Measurements from ENCODE around the gene MAP2K3.
"Not testable (repeated sequence)": the region's sequence is repeated elsewhere in the genome, so short reads cannot be mapped to it uniquely, and the experiment has no call there.

Gene MAP2K3

GRCh38 chr17:21296097-21297025 lies 11.8 kb downstream of the MAP2K3 start:
- DNase-seq (ENCODE audit: low read depth in 2 of 2) = no peak

- DNase-seq (ENCODE audit: low read depth in 2 of 2) = no peak
These were observed 12.6 kb downstream of the MAP2K3 start for GRCh38 chr17:21297026-21297520.

- no peak for DNase-seq (ENCODE audit: low read depth in 2 of 2)
These were observed 13.1 kb downstream of the MAP2K3 start for GRCh38 chr17:21297597-21297996.

- no peak for DNase-seq (ENCODE audit: low read depth in 2 of 2)
These were observed 13.8 kb downstream of the MAP2K3 start for GRCh38 chr17:21298056-21298982.

- DNase-seq (ENCODE audit: low read depth in 2 of 2) = no peak
These were observed 14.5 kb downstream of the MAP2K3 start for GRCh38 chr17:21298983-21299519.

GRCh38 chr17:21299981-21300600 lies 15.6 kb downstream of the MAP2K3 start:
- DNase-seq (ENCODE audit: low read depth in 2 of 2) = no peak

- DNase-seq (ENCODE audit: low read depth in 2 of 2) = no peak
These were observed 16.4 kb downstream of the MAP2K3 start for GRCh38 chr17:21300601-21301571.

GRCh38 chr17:21301593-21302550 lies 17.4 kb downstream of the MAP2K3 start:
- no peak for DNase-seq (ENCODE audit: low read depth in 2 of 2)

- DNase-seq (ENCODE audit: low read depth in 2 of 2) = no peak
These were observed 18.4 kb downstream of the MAP2K3 start for GRCh38 chr17:21302711-21303425.

- DNase-seq (ENCODE audit: low read depth in 2 of 2) = no peak
These were observed 19.0 kb downstream of the MAP2K3 start for GRCh38 chr17:21303441-21304065.

- no peak for DNase-seq (ENCODE audit: low read depth in 2 of 2)
These were observed 19.6 kb downstream of the MAP2K3 start for GRCh38 chr17:21304091-21304490.

- DNase-seq (ENCODE audit: low read depth in 2 of 2) = not testable (repeated sequence)
These were observed 20.1 kb downstream of the MAP2K3 start for GRCh38 chr17:21304551-21305151.

- not testable (repeated sequence) for DNase-seq (ENCODE audit: low read depth in 2 of 2)
These were observed 21.1 kb downstream of the MAP2K3 start for GRCh38 chr17:21305431-21306180.

- not testable (repeated sequence) for DNase-seq (ENCODE audit: low read depth in 2 of 2)
These were observed 22.2 kb downstream of the MAP2K3 start for GRCh38 chr17:21306611-21307272.

- not testable (repeated sequence) for DNase-seq (ENCODE audit: low read depth in 2 of 2)
These were observed 22.7 kb downstream of the MAP2K3 start for GRCh38 chr17:21307273-21307625.

- DNase-seq (ENCODE audit: low read depth in 2 of 2) = not testable (repeated sequence)
These were observed 24.4 kb downstream of the MAP2K3 start for GRCh38 chr17:21308931-21309381.

Data from activated CD8-positive, alpha-beta memory T cell treated with anti-CD3 and anti-CD28 coated beads for 4 hours (primary cell).